H1 (cell line): Measurements from ENCODE around the gene ALK. TPM values are rescaled to one million over a fixed set of nuclear protein-coding genes. Genes with fewer than 3 reads are reported as not detected.

Experiments used
- CTCF ChIA-PET: fragments of 300-600 bp; sonication (Branson Sonifier 250); formaldehyde crosslinking; loops from one replicate; lab custom pipeline; 2021; ENCODE audit not compliant: partially characterized antibody; lab: Charles Lee
- POLR2A ChIA-PET: fragments of 300-600 bp; sonication (Branson Sonifier 250); formaldehyde crosslinking; loops from one replicate; lab custom pipeline; 2021; ENCODE audit warnings: inconsistent platforms; ENCODE audit not compliant: partially characterized antibody; lab: Charles Lee
- DNase-seq, 2 experiments: peaks; one replicate each; pipeline versions ENCODE4 v3.0.0 to v3.0.0-alpha.2; 2010 to 2022; ENCODE audit warnings: low spot score in 2 of 2, low read depth in 1 of 2, mixed read lengths in 1 of 2
- FAIRE-seq: peaks from 2 replicates; lab custom pipeline; 2011; peaks lifted over from hg19 to GRCh38; lab: Jason Lieb, UNC
- H2AFZ ChIP-seq: 2 replicates; pipeline ENCODE4 v1.8.1; 2012; ENCODE audit warnings: low read length, inconsistent platforms
- H2AK5ac ChIP-seq: 2 replicates; pipeline ENCODE4 v1.6.1; 2013; ENCODE audit warnings: low read depth, low read length
- H2BK120ac ChIP-seq: replicated peaks from 2 replicates; pipeline ENCODE3; 2013; ENCODE audit warnings: low read depth, low read length, inconsistent platforms
- H2BK12ac ChIP-seq: 2 replicates; pipeline ENCODE4 v1.6.1; 2013; ENCODE audit warnings: low read depth, low read length
- H2BK15ac ChIP-seq: 2 replicates; pipeline ENCODE4 v1.6.1; 2013; ENCODE audit warnings: low read length
- H2BK20ac ChIP-seq: 2 replicates; pipeline ENCODE4 v1.6.1; 2013; ENCODE audit warnings: low read length
- H2BK5ac ChIP-seq: 2 replicates; pipeline ENCODE4 v1.6.1; 2013; ENCODE audit warnings: low read depth, low read length
- H3K14ac ChIP-seq: 2 replicates; pipeline ENCODE4 v1.6.1; 2013; ENCODE audit warnings: inconsistent platforms; ENCODE audit not compliant: insufficient read length
- H3K18ac ChIP-seq: 2 replicates; pipeline ENCODE4 v1.6.1; 2013; ENCODE audit warnings: low read length; ENCODE audit errors: extremely low read depth
- H3K23ac ChIP-seq: 2 replicates; pipeline ENCODE4 v1.6.1; 2013; ENCODE audit warnings: inconsistent platforms; ENCODE audit not compliant: insufficient read length
- H3K23me2 ChIP-seq: 2 replicates; pipeline ENCODE4 v1.6.1; 2013; ENCODE audit warnings: low read depth, low read length
- H3K27ac ChIP-seq: 2 replicates; pipeline ENCODE4 v1.6.1; 2011; ENCODE audit warnings: low read depth, low read length, inconsistent platforms
- H3K27me3 ChIP-seq, 4 experiments: replicated peaks in 1 of 4; 1 replicate in 1 of 4; 2 replicates in 3 of 4; pipeline versions ENCODE4 v1.6.1 to v1.8.1; 2011 to 2013; ENCODE audit warnings: low read length in 3 of 4, mild to moderate bottlenecking in 3 of 4, inconsistent platforms in 2 of 4, mixed read lengths in 2 of 4, moderate library complexity in 1 of 4; ENCODE audit not compliant: control insufficient read depth in 3 of 4, insufficient read depth in 3 of 4; ENCODE audit errors: extremely low read depth in 1 of 4
- H3K36me3 ChIP-seq, 4 experiments: 2 replicates each; pipeline versions ENCODE4 v1.6.1 to v1.8.1; 2011 to 2013; ENCODE audit warnings: mild to moderate bottlenecking in 4 of 4, low read length in 3 of 4, moderate library complexity in 2 of 4, control low read depth in 1 of 4, inconsistent platforms in 1 of 4; ENCODE audit not compliant: insufficient read depth in 4 of 4, control insufficient read depth in 2 of 4
- H3K4ac ChIP-seq: replicated peaks from 2 replicates; pipeline ENCODE3; 2013; ENCODE audit warnings: low read length, low read depth, mixed read lengths, inconsistent platforms; ENCODE audit not compliant: insufficient read length
- H3K4me1 ChIP-seq, 4 experiments: replicated peaks in 1 of 4; 1 replicate in 1 of 4; 2 replicates in 3 of 4; pipeline versions ENCODE4 v1.6.1 to v1.8.1; 2011 to 2013; ENCODE audit warnings: low read length in 3 of 4, inconsistent platforms in 2 of 4, mixed read lengths in 1 of 4; ENCODE audit not compliant: insufficient read depth in 4 of 4, control insufficient read depth in 3 of 4
- H3K4me2 ChIP-seq, 2 experiments: 2 replicates each; pipeline versions ENCODE4 v1.6.1 to v1.8.1; 2011 to 2013; ENCODE audit warnings: low read depth in 2 of 2, low read length in 2 of 2, control low read depth in 1 of 2, inconsistent platforms in 1 of 2, mild to moderate bottlenecking in 1 of 2; ENCODE audit not compliant: insufficient read depth in 1 of 2
- H3K4me3 ChIP-seq, 4 experiments: fragments of 200-600, 300-600 bp in 1 of 4; sonication (generic), shearing (Covaris generic), sonication (Bioruptor Twin) in 1 of 4; 2 replicates each; pipeline versions ENCODE4 v1.5.1 to v1.8.1; 2011 to 2016; ENCODE audit warnings: low read length in 4 of 4, low read depth in 3 of 4, control low read depth in 2 of 4, inconsistent platforms in 2 of 4, mild to moderate bottlenecking in 2 of 4, mixed read lengths in 1 of 4, moderate library complexity in 1 of 4; ENCODE audit not compliant: insufficient read depth in 2 of 4; ENCODE audit errors: extremely low read depth in 1 of 4
- H3K56ac ChIP-seq: replicated peaks from 2 replicates; pipeline ENCODE3; 2013; ENCODE audit warnings: low read depth, mild to moderate bottlenecking, mixed read lengths, low read length, inconsistent platforms; ENCODE audit not compliant: insufficient read length
- H3K79me1 ChIP-seq: 2 replicates; pipeline ENCODE4 v1.6.1; 2013; ENCODE audit warnings: low read depth, low read length, control low read depth
- H3K79me2 ChIP-seq, 2 experiments: 2 replicates each; pipeline versions ENCODE4 v1.6.1 to v1.8.1; 2012 to 2013; ENCODE audit warnings: low read length in 2 of 2, mild to moderate bottlenecking in 2 of 2, inconsistent platforms in 1 of 2; ENCODE audit not compliant: insufficient read depth in 2 of 2, control insufficient read depth in 1 of 2
- H3K9ac ChIP-seq, 4 experiments: replicated peaks in 1 of 4; 1 replicate in 1 of 4; 2 replicates in 3 of 4; pipeline versions ENCODE4 v1.6.1 to v1.8.1; 2011 to 2013; ENCODE audit warnings: low read depth in 3 of 4, low read length in 3 of 4, control low read depth in 2 of 4, mild to moderate bottlenecking in 2 of 4, moderate library complexity in 2 of 4, inconsistent platforms in 1 of 4; ENCODE audit errors: extremely low read depth in 1 of 4
- H3K9me3 ChIP-seq, 2 experiments: 2 replicates each; pipeline versions ENCODE4 v1.6.1 to v1.8.1; 2012 to 2013; ENCODE audit warnings: mild to moderate bottlenecking in 2 of 2, moderate library complexity in 2 of 2, control low read depth in 1 of 2, inconsistent platforms in 1 of 2, low read depth in 1 of 2, low read length in 1 of 2, mixed read lengths in 1 of 2; ENCODE audit not compliant: insufficient read depth in 2 of 2
- H4K20me1 ChIP-seq, 2 experiments: replicated peaks in 1 of 2; 2 replicates each; pipeline versions ENCODE3 to v1.8.1; 2011 to 2013; ENCODE audit warnings: inconsistent platforms in 2 of 2, low read length in 2 of 2, mild to moderate bottlenecking in 1 of 2; ENCODE audit not compliant: insufficient read depth in 2 of 2, control insufficient read depth in 1 of 2
- H4K5ac ChIP-seq: 2 replicates; pipeline ENCODE4 v1.6.1; 2013; ENCODE audit warnings: low read length, low read depth, mixed read lengths, inconsistent platforms; ENCODE audit not compliant: insufficient read length
- H4K8ac ChIP-seq: 2 replicates; pipeline ENCODE4 v1.8.0; 2013; ENCODE audit warnings: mild to moderate bottlenecking, moderate library complexity, low read length, inconsistent platforms; ENCODE audit not compliant: insufficient read depth; ENCODE audit errors: extremely low read depth
- H4K91ac ChIP-seq: replicated peaks from 2 replicates; pipeline ENCODE3; 2013; ENCODE audit warnings: low read length, mixed read lengths, inconsistent platforms; ENCODE audit not compliant: insufficient read length
- GTF2F1 ChIP-seq: IDR thresholded peaks from 2 replicates; pipeline ENCODE4 v1.6.1; 2012; ENCODE audit warnings: low read depth, low read length, improper control_type of control experiment, borderline replicate concordance
- KDM4A ChIP-seq: IDR thresholded peaks from one replicate; pipeline ENCODE4 v1.7.1; 2012; ENCODE audit warnings: low read depth, mild to moderate bottlenecking, moderate library complexity, low read length, inconsistent platforms; ENCODE audit not compliant: severe bottlenecking
- KDM5A ChIP-seq: fragments of 200-600 bp; IDR thresholded peaks from 2 replicates; pipeline ENCODE4 v1.7.1; 2012; ENCODE audit warnings: mild to moderate bottlenecking, low read length, inconsistent platforms, mixed read lengths
- MAFK ChIP-seq: IDR thresholded peaks from 2 replicates; pipeline ENCODE4 v1.6.1; 2012; ENCODE audit warnings: low read depth, mild to moderate bottlenecking, improper control_type of control experiment, low read length
- MAX ChIP-seq: IDR thresholded peaks from 2 replicates; pipeline ENCODE4 v1.6.1; 2012; ENCODE audit warnings: inconsistent platforms
- RNF2 ChIP-seq: fragments of 200-900, 300-1000 bp; sonication (generic); IDR thresholded peaks from 2 replicates; pipeline ENCODE4 v1.7.1; 2016; ENCODE audit warnings: borderline replicate concordance, low read depth, mild to moderate bottlenecking, antibody characterized with exemption, low read length; ENCODE audit not compliant: poor library complexity, severe bottlenecking; ENCODE audit errors: missing control alignments
- RXRA ChIP-seq: IDR thresholded peaks from 2 replicates; pipeline ENCODE4 v1.6.1; 2011; ENCODE audit warnings: low read depth, mild to moderate bottlenecking, low read length, moderate library complexity; ENCODE audit not compliant: insufficient read depth
- SAP30 ChIP-seq: fragments of 300-600 bp; sonication (generic); IDR thresholded peaks from 2 replicates; pipeline ENCODE4 v1.7.1; 2012; ENCODE audit warnings: low read length, moderate library complexity, mild to moderate bottlenecking, inconsistent platforms; ENCODE audit not compliant: insufficient read depth, insufficient replicate concordance
- SUZ12 ChIP-seq: fragments of 200-600 bp; sonication (generic); IDR thresholded peaks from 2 replicates; pipeline ENCODE4 v1.6.1; 2012; ENCODE audit warnings: mild to moderate bottlenecking, inconsistent platforms, low read length, moderate library complexity, mixed read lengths
- USF2 ChIP-seq: IDR thresholded peaks from 2 replicates; pipeline ENCODE4 v1.6.1; 2011; ENCODE audit warnings: low read length, improper control_type of control experiment
- ZNF274 ChIP-seq: IDR thresholded peaks from 2 replicates; pipeline ENCODE4 v1.7.0; 2012; ENCODE audit warnings: low read length, borderline replicate concordance; ENCODE audit errors: extremely low read depth
- WGBS, 2 experiments: shearing (Covaris generic) in 1 of 2; methylation state at CpG; one replicate each; pipeline versions ENCODE4 v1.1.6 to v1.1.7; 2013 to 2015; ENCODE audit warnings: low lambda C conversion rate in 2 of 2, mixed read lengths in 2 of 2, inconsistent platforms in 1 of 2, low coverage in 1 of 2, missing lambda C conversion rate in 1 of 2; ENCODE audit not compliant: insufficient replicate concordance in 2 of 2, insufficient coverage in 1 of 2, insufficient read length in 1 of 2; ENCODE audit errors: extremely low coverage in 1 of 2, missing lambda C conversion rate in 1 of 2; 5-methylcytosine and 5-hydroxymethylcytosine counted together
- polyA plus RNA-seq, 7 experiments: library from polyadenylated mRNA; depleted of rRNA in 3 of 7; stranded (reverse) in 5 of 7; unstranded in 2 of 7; fragments of >200 nt in 5 of 7; fragments of 200-250 nt in 2 of 7; gene quantifications; 1 replicate in 5 of 7; 2 replicates in 1 of 7; 4 replicates in 1 of 7; pipeline versions ENCODE4 v1.2.1 to v1.2.3, GENCODE V29; 2011 to 2013; ENCODE audit warnings: missing spikeins in 2 of 7, mixed read lengths in 2 of 7
- total RNA-seq: library from RNA; stranded (reverse); fragmentation: NEBNext Ultra II Directional; extraction: Animal tissue kit (Norgen Biotek cat#: 25700); gene quantifications from 2 replicates; pipeline ENCODE4 v1.2.1, GENCODE V29; 2021

ALK gene
- total and polyA plus RNA-seq, 2 of the 8 experiments (the other 6 are each of a cell fraction or from before 2014, with no cell fraction given): 0.02 to 0.09 TPM

- Histone ChIP-seq H3K14ac (no peak overlapping the region), H3K23me2 (no peaks in the 10 kb centered on the region)
- TF ChIP-seq KDM5A: no peak
- TF ChIP-seq SAP30: no peak
- TF ChIP-seq ZNF274: no peak
- no peak for TF ChIP-seq RNF2
- TF ChIP-seq USF2: no peak
- no peak for TF ChIP-seq RXRA
- TF ChIP-seq MAFK: no peak
- no peak for TF ChIP-seq MAX
- no peak for TF ChIP-seq GTF2F1
- TF ChIP-seq SUZ12: no peak
- no peak for TF ChIP-seq KDM4A
- TF ChIP-seq, all 59 proteins: peak for 0
- POLR2A ChIA-PET: no interaction called here
- Histone ChIP-seq H3K27ac (no peak overlapping the region), H3K4me3 (no peak overlapping the region), H2AK5ac (no peak overlapping the region), H4K91ac (no peak overlapping the region), H3K9ac (no peak overlapping the region), H3K36me3 (no peaks in the 10 kb centered on the region), H2BK20ac (no peak overlapping the region), H3K4ac (no peak overlapping the region), H2BK5ac (no peak overlapping the region), H3K4me2 (no peak overlapping the region), H4K8ac (no peak overlapping the region), H2AFZ (no peak overlapping the region), H3K18ac (no peak overlapping the region), H3K79me2 (no peaks in the 10 kb centered on the region), H3K4me1 (no peaks in the 10 kb centered on the region), H3K79me1 (no peaks in the 10 kb centered on the region), H3K56ac (no peak overlapping the region), H4K20me1 (no peaks in the 10 kb centered on the region), H2BK120ac (no peak overlapping the region), H3K27me3 (no peaks in the 10 kb centered on the region), H2BK15ac (no peak overlapping the region), H3K9me3 (no peaks in the 10 kb centered on the region), H3K23ac (no peak overlapping the region), H4K5ac (no peak overlapping the region), H2BK12ac (no peak overlapping the region)
- 95% methylated on average over 1 of the region's 1 CpG; no CpG with 5 or more reads in 1 of the 2 experiments for WGBS, 2 experiments
- CTCF ChIA-PET: no interaction called here
- FAIRE-seq: no peak
- no peak for DNase-seq
These were observed 286.5 kb downstream of the ALK start for GRCh38 chr2:29634916-29635315.
